ENCODE measurements around the gene PPFIBP1.

GRCh38 chr12:27555361-27555760, 31.4 kb downstream of the PPFIBP1 start:
- no peak for TF ChIP-seq POLR2A (IDR thresholded peaks at IDR 0.05)
- TF ChIP-seq, protein P1, sequence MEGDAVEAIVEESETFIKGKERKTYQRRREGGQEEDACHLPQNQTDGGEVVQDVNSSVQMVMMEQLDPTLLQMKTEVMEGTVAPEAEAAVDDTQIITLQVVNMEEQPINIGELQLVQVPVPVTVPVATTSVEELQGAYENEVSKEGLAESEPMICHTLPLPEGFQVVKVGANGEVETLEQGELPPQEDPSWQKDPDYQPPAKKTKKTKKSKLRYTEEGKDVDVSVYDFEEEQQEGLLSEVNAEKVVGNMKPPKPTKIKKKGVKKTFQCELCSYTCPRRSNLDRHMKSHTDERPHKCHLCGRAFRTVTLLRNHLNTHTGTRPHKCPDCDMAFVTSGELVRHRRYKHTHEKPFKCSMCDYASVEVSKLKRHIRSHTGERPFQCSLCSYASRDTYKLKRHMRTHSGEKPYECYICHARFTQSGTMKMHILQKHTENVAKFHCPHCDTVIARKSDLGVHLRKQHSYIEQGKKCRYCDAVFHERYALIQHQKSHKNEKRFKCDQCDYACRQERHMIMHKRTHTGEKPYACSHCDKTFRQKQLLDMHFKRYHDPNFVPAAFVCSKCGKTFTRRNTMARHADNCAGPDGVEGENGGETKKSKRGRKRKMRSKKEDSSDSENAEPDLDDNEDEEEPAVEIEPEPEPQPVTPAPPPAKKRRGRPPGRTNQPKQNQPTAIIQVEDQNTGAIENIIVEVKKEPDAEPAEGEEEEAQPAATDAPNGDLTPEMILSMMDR (IDR thresholded peaks at IDR 0.05) = no peak
